HCT116 (cell line): ENCODE data around the gene THSD7A. TPM values are rescaled to one million over a fixed set of nuclear protein-coding genes. Genes with fewer than 3 reads are reported as not detected.

Experiments used
- ATAC-seq: fragments of 200-7000 bp; cut with Tn5 transposase; 2 replicates; pipeline ENCODE4 v1.9.1; 2020; ENCODE audit warnings: mild to moderate bottlenecking, moderate library complexity
- BruUV-seq: library from RNA; stranded (reverse); fragments of 400-500 nt; replicated peaks from 2 replicates; lab custom pipeline; 2021; lab: Mats Ljungman, UMichigan
- CTCF ChIA-PET: fragments of 300-600 bp; sonication (Branson Sonifier 250); formaldehyde crosslinking; loops from one replicate; lab custom pipeline; 2021; ENCODE audit warnings: antibody characterized with exemption; lab: Charles Lee
- POLR2A ChIA-PET: fragments of 300-600, 350-600 bp; sonication (Branson Sonifier 250); formaldehyde crosslinking; loops from one replicate; lab custom pipeline; 2021; ENCODE audit warnings: antibody characterized with exemption; lab: Charles Lee
- RAD21 ChIA-PET, 2 experiments: fragments of 300-600 bp; sonication (Branson Sonifier 250); formaldehyde crosslinking; loops; one replicate each; lab custom pipeline; 2023; ENCODE audit warnings: low total read pairs in 2 of 2; ENCODE audit not compliant: uncharacterized antibody in 2 of 2, unreplicated experiment in 2 of 2, low non-redundant PET in 1 of 2; lab: Charles Lee
- DNase-seq: peaks from one replicate; pipeline ENCODE4 v3.0.0-alpha.2; 2010; ENCODE audit warnings: low read depth, low spot score
- H2AFZ ChIP-seq: fragments of 200-600 bp; shearing (Covaris generic), sonication (generic); 2 replicates; pipeline ENCODE4 v1.6.1; 2017; ENCODE audit warnings: low read depth, mixed run types, mixed read lengths, antibody characterized with exemption, low read length; ENCODE audit not compliant: poor library complexity, severe bottlenecking
- H3K27ac ChIP-seq: 2 replicates; pipeline ENCODE4 v1.5.1; 2012; ENCODE audit warnings: low read depth, low read length
- H3K27me3 ChIP-seq: fragments of 200-600 bp; sonication (generic); 2 replicates; pipeline ENCODE4 v1.6.1; 2016; ENCODE audit warnings: mixed run types, low read length, mixed read lengths; ENCODE audit not compliant: insufficient read depth
- H3K36me3 ChIP-seq, 2 experiments: fragments of 200-500 bp in 1 of 2; fragments of 200-600 bp in 1 of 2; sonication (Bioruptor generic) in 1 of 2; sonication (generic) in 1 of 2; 2 replicates each; pipeline versions ENCODE4 v1.5.1 to v1.6.1; 2014 to 2016; ENCODE audit warnings: low read length in 2 of 2, inconsistent platforms in 1 of 2, mixed read lengths in 1 of 2, mixed run types in 1 of 2; ENCODE audit not compliant: insufficient read depth in 2 of 2, control insufficient read depth in 1 of 2
- H3K4me1 ChIP-seq, 2 experiments: fragments of 200-600 bp in 1 of 2; sonication (generic) in 1 of 2; 2 replicates each; pipeline versions ENCODE4 v1.5.1 to v1.6.1; 2012 to 2017; ENCODE audit warnings: low read length in 2 of 2, inconsistent platforms in 1 of 2, mild to moderate bottlenecking in 1 of 2, mixed read lengths in 1 of 2, mixed run types in 1 of 2, moderate library complexity in 1 of 2; ENCODE audit not compliant: insufficient read depth in 2 of 2, control insufficient read depth in 1 of 2
- H3K4me2 ChIP-seq: fragments of 200-600 bp; sonication (generic); 2 replicates; pipeline ENCODE4 v1.6.1; 2017; ENCODE audit warnings: mixed run types, low read length, mixed read lengths
- H3K4me3 ChIP-seq, 2 experiments: fragments of 200-600 bp in 1 of 2; sonication (generic) in 1 of 2; replicated peaks in 1 of 2; 2 replicates each; pipeline ENCODE4 v1.5.1; 2011 to 2016; ENCODE audit warnings: low read length in 2 of 2, control low read depth in 1 of 2, low read depth in 1 of 2, mild to moderate bottlenecking in 1 of 2, mixed read lengths in 1 of 2, mixed run types in 1 of 2
- H3K79me2 ChIP-seq: fragments of 200-600 bp; sonication (generic); 2 replicates; pipeline ENCODE4 v1.6.1; 2017; ENCODE audit warnings: mild to moderate bottlenecking, mixed run types, low read length, moderate library complexity, mixed read lengths; ENCODE audit not compliant: insufficient read depth
- H3K9ac ChIP-seq: fragments of 200-600 bp; sonication (generic); 2 replicates; pipeline ENCODE4 v1.6.1; 2016; ENCODE audit warnings: low read length, mixed read lengths
- H3K9me2 ChIP-seq: fragments of 200-600 bp; sonication (generic), shearing (Covaris generic); 2 replicates; pipeline ENCODE4 v1.6.1; 2017; ENCODE audit warnings: mixed run types, mild to moderate bottlenecking, moderate library complexity; ENCODE audit not compliant: insufficient read depth
- H3K9me3 ChIP-seq, 2 experiments: fragments of 200-500 bp in 1 of 2; fragments of 200-600 bp in 1 of 2; sonication (Bioruptor generic) in 1 of 2; sonication (generic) in 1 of 2; 2 replicates each; pipeline ENCODE4 v1.6.1; 2014 to 2017; ENCODE audit warnings: low read length in 2 of 2, mixed read lengths in 2 of 2, inconsistent platforms in 1 of 2, low read depth in 1 of 2, mild to moderate bottlenecking in 1 of 2, mixed run types in 1 of 2, moderate library complexity in 1 of 2; ENCODE audit not compliant: control insufficient read depth in 1 of 2, insufficient read depth in 1 of 2
- H4K20me1 ChIP-seq: fragments of 200-600 bp; sonication (generic), shearing (Covaris generic); 2 replicates; pipeline ENCODE4 v1.6.1; 2017; ENCODE audit warnings: mixed run types, mild to moderate bottlenecking, moderate library complexity; ENCODE audit not compliant: insufficient read depth
- CBX3 ChIP-seq: IDR thresholded peaks from 2 replicates; pipeline ENCODE4 v1.6.1; 2012; ENCODE audit warnings: low read depth
- EGR1 ChIP-seq: IDR thresholded peaks from 2 replicates; pipeline ENCODE4 v1.6.1; 2012; ENCODE audit warnings: low read depth
- ELF1 ChIP-seq: IDR thresholded peaks from 2 replicates; pipeline ENCODE4 v1.6.1; 2012; ENCODE audit warnings: low read depth, borderline replicate concordance
- EZH2 ChIP-seq: fragments of 200-600 bp; sonication (generic); IDR thresholded peaks from 2 replicates; pipeline ENCODE4 v1.6.1; 2017; ENCODE audit warnings: antibody characterized with exemption, mixed run types
- JUND ChIP-seq: IDR thresholded peaks from 2 replicates; pipeline ENCODE4 v1.6.1; 2012
- MAX ChIP-seq: IDR thresholded peaks from 2 replicates; pipeline ENCODE4 v1.6.1; 2012
- POLR2AphosphoS5 ChIP-seq: IDR thresholded peaks from 2 replicates; pipeline ENCODE4 v1.6.1; 2011; ENCODE audit warnings: mild to moderate bottlenecking, low read depth, low read length, moderate library complexity
- RAD21 ChIP-seq: IDR thresholded peaks from 2 replicates; pipeline ENCODE4 v1.6.1; 2012; ENCODE audit warnings: low read depth, mild to moderate bottlenecking
- REST ChIP-seq: IDR thresholded peaks from 2 replicates; pipeline ENCODE4 v1.6.1; 2012; ENCODE audit warnings: low read depth
- SIN3A ChIP-seq: IDR thresholded peaks from 2 replicates; pipeline ENCODE4 v1.6.1; 2012; ENCODE audit warnings: low read depth
- SP1 ChIP-seq: IDR thresholded peaks from 2 replicates; pipeline ENCODE4 v1.6.1; 2012; ENCODE audit warnings: low read depth
- TCF7L2 ChIP-seq: IDR thresholded peaks from 2 replicates; pipeline ENCODE4 v1.7.0; 2011; ENCODE audit warnings: borderline replicate concordance, inconsistent platforms; ENCODE audit not compliant: insufficient read depth, insufficient read length; ENCODE audit errors: extremely low read depth
- YY1 ChIP-seq: IDR thresholded peaks from 2 replicates; pipeline ENCODE4 v1.6.1; 2011; ENCODE audit warnings: low read length, low read depth, moderate library complexity, mild to moderate bottlenecking; ENCODE audit not compliant: insufficient replicate concordance; ENCODE audit errors: extremely low read depth
- ZBTB33 ChIP-seq: IDR thresholded peaks from 2 replicates; pipeline ENCODE4 v1.6.1; 2011; ENCODE audit warnings: mild to moderate bottlenecking, low read length, moderate library complexity; ENCODE audit not compliant: insufficient replicate concordance; ENCODE audit errors: extremely low read depth
- ZFX ChIP-seq: fragments of 450-650 bp; IDR thresholded peaks from 2 replicates; pipeline ENCODE4 v1.6.1; 2017
- intact Hi-C: fragments of 100-400 bp; cut with micrococcal nuclease; formaldehyde crosslinking; loops from 2 replicates; pipeline ENCODE4 v1.10.0; 2022
- total RNA-seq: library from RNA; stranded (reverse); gene quantifications from one replicate; pipeline ENCODE4 v1.2.1, GENCODE V29; 2021; ENCODE audit not compliant: unreplicated experiment
- TF ChIP-seq, protein P1 (sequence below): IDR thresholded peaks from 2 replicates; pipeline ENCODE4 v1.6.1; 2012
- TF ChIP-seq, protein P2 (sequence below), 3 experiments: fragments of 200-600 bp in 1 of 3; sonication (generic) in 1 of 3; IDR thresholded peaks in 2 of 3; conservative IDR thresholded peaks in 1 of 3; 2 replicates each; pipeline ENCODE4 v1.5.1; 2012 to 2017; ENCODE audit warnings: low read depth in 2 of 3, low read length in 2 of 3, antibody characterized with exemption in 1 of 3, borderline replicate concordance in 1 of 3, control low read depth in 1 of 3, mild to moderate bottlenecking in 1 of 3, mixed read lengths in 1 of 3, mixed run types in 1 of 3, moderate library complexity in 1 of 3; ENCODE audit not compliant: insufficient read depth in 1 of 3

Gene THSD7A
- total RNA-seq, 1 experiment from 2014 or later: 0.05 TPM

- no TSS peak for BruUV-seq
- ATAC-seq: no peak
Observed at GRCh38 chr7:11330717-11331116, 501.3 kb downstream of the THSD7A start.

More at GRCh38 chr7:11330717-11331116, 501.3 kb downstream of the THSD7A start:
- H3K27ac ChIP-seq: no peak overlapping the region
- ChIA-PET RAD21 (no interaction called here), POLR2A (no interaction called here), CTCF (no interaction called here)
- intact Hi-C loops: no loop called here
- TF ChIP-seq SIN3A: no peak
- no peak for TF ChIP-seq JUND
- no peak for TF ChIP-seq SP1
- TF ChIP-seq TCF7L2: no peak
- TF ChIP-seq CBX3: no peak
- TF ChIP-seq YY1: no peak
- TF ChIP-seq EGR1: no peak
- TF ChIP-seq, protein P1, sequence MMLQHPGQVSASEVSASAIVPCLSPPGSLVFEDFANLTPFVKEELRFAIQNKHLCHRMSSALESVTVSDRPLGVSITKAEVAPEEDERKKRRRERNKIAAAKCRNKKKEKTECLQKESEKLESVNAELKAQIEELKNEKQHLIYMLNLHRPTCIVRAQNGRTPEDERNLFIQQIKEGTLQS: no peak
- TF ChIP-seq, protein P2, sequence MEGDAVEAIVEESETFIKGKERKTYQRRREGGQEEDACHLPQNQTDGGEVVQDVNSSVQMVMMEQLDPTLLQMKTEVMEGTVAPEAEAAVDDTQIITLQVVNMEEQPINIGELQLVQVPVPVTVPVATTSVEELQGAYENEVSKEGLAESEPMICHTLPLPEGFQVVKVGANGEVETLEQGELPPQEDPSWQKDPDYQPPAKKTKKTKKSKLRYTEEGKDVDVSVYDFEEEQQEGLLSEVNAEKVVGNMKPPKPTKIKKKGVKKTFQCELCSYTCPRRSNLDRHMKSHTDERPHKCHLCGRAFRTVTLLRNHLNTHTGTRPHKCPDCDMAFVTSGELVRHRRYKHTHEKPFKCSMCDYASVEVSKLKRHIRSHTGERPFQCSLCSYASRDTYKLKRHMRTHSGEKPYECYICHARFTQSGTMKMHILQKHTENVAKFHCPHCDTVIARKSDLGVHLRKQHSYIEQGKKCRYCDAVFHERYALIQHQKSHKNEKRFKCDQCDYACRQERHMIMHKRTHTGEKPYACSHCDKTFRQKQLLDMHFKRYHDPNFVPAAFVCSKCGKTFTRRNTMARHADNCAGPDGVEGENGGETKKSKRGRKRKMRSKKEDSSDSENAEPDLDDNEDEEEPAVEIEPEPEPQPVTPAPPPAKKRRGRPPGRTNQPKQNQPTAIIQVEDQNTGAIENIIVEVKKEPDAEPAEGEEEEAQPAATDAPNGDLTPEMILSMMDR (IDR thresholded peaks at IDR 0.05 in 2 of 3, conservative IDR thresholded peaks at IDR 0.05 in 1 of 3; ENCODE audit: borderline replicate concordance in 1 of 3, insufficient read depth in 1 of 3, low read depth in 2 of 3, low read length in 2 of 3): no peak
- no peak for TF ChIP-seq MAX
- TF ChIP-seq EZH2: no peak
- TF ChIP-seq ZFX: no peak
- no peak for TF ChIP-seq RAD21
- no peak for TF ChIP-seq ZBTB33
- no peak for TF ChIP-seq ELF1
- no peak for TF ChIP-seq REST
- no peak for TF ChIP-seq POLR2AphosphoS5
- H3K27me3 ChIP-seq: peaks cover 5% of the 10 kb centered on the region; the same call in 1 of the 2 replicates
- H3K4me2 ChIP-seq: no peak overlapping the region
- no peak for DNase-seq
- H3K4me1 ChIP-seq: no peaks in the 10 kb centered on the region
- no peaks in the 10 kb centered on the region for H3K79me2 ChIP-seq
- H4K20me1 ChIP-seq: no peaks in the 10 kb centered on the region
- no peaks in the 10 kb centered on the region for H3K9me2 ChIP-seq
- no peak overlapping the region for H3K9ac ChIP-seq
- H3K4me3 ChIP-seq: no peak overlapping the region
- no peaks in the 10 kb centered on the region for H3K36me3 ChIP-seq
- H3K9me3 ChIP-seq: no peaks in the 10 kb centered on the region
- no peak overlapping the region for H2AFZ ChIP-seq
